ENCODE measurements around the gene RNLS.

RNLS gene

GRCh38 chr10:88385601-88386203 is 197.4 kb downstream of the RNLS start:
- H3K27me3 ChIP-seq (ENCODE audit: low read depth, low read length): no peaks in the 10 kb centered on the region
- no peak for TF ChIP-seq EZH2phosphoT487 (IDR thresholded peaks at IDR 0.05; ENCODE audit: low read depth)
- 0 out of 2 replicates have a peak, but pooled peaks have one; percentile 8 for TF ChIP-seq CTCF (IDR thresholded peaks at IDR 0.05; ENCODE audit: low read depth, low read length)
- H3K36me3 ChIP-seq (replicated peaks; ENCODE audit: low read depth, low read length): no peaks in the 10 kb centered on the region
- no peaks in the 10 kb centered on the region for H3K9me3 ChIP-seq (ENCODE audit: insufficient read depth, low read length)
- peak overlapping the region; percentile 65 for H3K4me3 ChIP-seq (ENCODE audit: low read length)
- peaks cover 35% of the 10 kb centered on the region for H3K4me1 ChIP-seq (ENCODE audit: low read length)
- no peaks in the 10 kb centered on the region for H3K79me2 ChIP-seq (ENCODE audit: low read length)
- H3K27ac ChIP-seq (ENCODE audit: low read length): peak overlapping the region; percentile 42
- peak overlapping the region; percentile 37 for H3K9ac ChIP-seq (ENCODE audit: low read length)
- peak overlapping the region; percentile 86 for H3K4me2 ChIP-seq (ENCODE audit: low read length)
- no peaks in the 10 kb centered on the region for H4K20me1 ChIP-seq (ENCODE audit: insufficient read depth, low read length)
- H2AFZ ChIP-seq (ENCODE audit: low read depth, low read length): peak overlapping the region; percentile 62

DNA sequence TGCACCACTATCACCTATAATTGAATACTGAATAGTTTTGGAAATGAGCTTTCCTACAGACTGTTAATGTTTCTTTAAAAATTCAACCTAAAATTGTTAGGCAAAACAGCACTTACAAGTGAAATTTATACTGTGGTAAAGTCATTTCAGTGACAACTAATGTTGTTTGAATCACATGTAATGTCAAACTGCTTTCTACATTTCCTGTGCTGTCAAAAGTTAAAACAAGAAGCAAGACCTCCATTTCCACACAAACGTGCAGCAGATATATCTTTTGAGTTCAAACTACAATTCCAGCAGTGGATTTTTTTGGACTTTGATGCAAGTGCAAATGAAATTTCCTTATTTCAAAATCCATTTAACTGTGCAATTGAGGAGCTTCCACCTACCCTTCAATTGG is 199.8 kb downstream of the RNLS start:
- Histone ChIP-seq H3K9me3 (ENCODE audit: insufficient read depth, low read length) (no peaks in the 10 kb centered on the region), H2AFZ (ENCODE audit: low read depth, low read length) (no peak overlapping the region), H3K27ac (ENCODE audit: low read length) (no peak overlapping the region), H3K36me3 (replicated peaks; ENCODE audit: low read depth, low read length) (no peaks in the 10 kb centered on the region), H3K27me3 (ENCODE audit: low read depth, low read length) (no peaks in the 10 kb centered on the region), H3K4me1 (ENCODE audit: low read length) (peaks cover 25% of the 10 kb centered on the region), H3K9ac (ENCODE audit: low read length) (no peak overlapping the region), H3K4me2 (ENCODE audit: low read length) (no peak overlapping the region), H3K4me3 (ENCODE audit: low read length) (no peak overlapping the region), H3K79me2 (ENCODE audit: low read length) (no peaks in the 10 kb centered on the region), H4K20me1 (ENCODE audit: insufficient read depth, low read length) (no peaks in the 10 kb centered on the region)
- TF ChIP-seq EZH2phosphoT487 (IDR thresholded peaks at IDR 0.05; ENCODE audit: low read depth): no peak
- TF ChIP-seq CTCF (IDR thresholded peaks at IDR 0.05; ENCODE audit: low read depth, low read length): no peak

- Histone ChIP-seq H3K4me1 (ENCODE audit: low read length) (peaks cover 25% of the 10 kb centered on the region), H3K27ac (ENCODE audit: low read length) (no peak overlapping the region), H3K4me2 (ENCODE audit: low read length) (no peak overlapping the region), H4K20me1 (ENCODE audit: insufficient read depth, low read length) (no peaks in the 10 kb centered on the region), H2AFZ (ENCODE audit: low read depth, low read length) (no peak overlapping the region), H3K9ac (ENCODE audit: low read length) (no peak overlapping the region), H3K36me3 (replicated peaks; ENCODE audit: low read depth, low read length) (no peaks in the 10 kb centered on the region), H3K79me2 (ENCODE audit: low read length) (no peaks in the 10 kb centered on the region), H3K4me3 (ENCODE audit: low read length) (no peak overlapping the region), H3K27me3 (ENCODE audit: low read depth, low read length) (no peaks in the 10 kb centered on the region), H3K9me3 (ENCODE audit: insufficient read depth, low read length) (no peaks in the 10 kb centered on the region)
- TF ChIP-seq CTCF (IDR thresholded peaks at IDR 0.05; ENCODE audit: low read depth, low read length): no peak
- no peak for TF ChIP-seq EZH2phosphoT487 (IDR thresholded peaks at IDR 0.05; ENCODE audit: low read depth)
These were observed 200.4 kb downstream of the RNLS start for GRCh38 chr10:88382699-88383098.

DNA sequence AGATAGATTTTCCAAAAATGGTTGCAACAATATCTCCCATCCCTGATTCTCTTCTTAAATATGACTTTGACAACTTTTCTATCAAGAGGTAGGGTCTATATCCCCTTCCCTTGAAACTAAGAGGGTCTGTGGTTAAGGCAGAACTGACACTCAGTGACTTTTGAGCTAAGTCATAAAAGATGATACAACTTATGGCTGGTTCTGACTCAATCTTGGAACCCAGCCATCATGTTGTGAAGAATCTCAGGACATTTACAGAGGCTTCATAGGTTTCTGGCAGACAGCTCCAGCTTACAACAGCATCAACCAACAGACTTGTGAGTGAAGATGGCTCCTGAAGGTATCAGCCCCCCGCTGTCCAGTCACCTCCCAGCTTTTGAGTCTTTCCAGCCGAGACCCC is 203.5 kb downstream of the RNLS start:
- H3K36me3 ChIP-seq (replicated peaks; ENCODE audit: low read depth, low read length): no peaks in the 10 kb centered on the region
- H2AFZ ChIP-seq (ENCODE audit: low read depth, low read length): no peak overlapping the region
- no peak overlapping the region for H3K27ac ChIP-seq (ENCODE audit: low read length)
- no peak overlapping the region for H3K4me3 ChIP-seq (ENCODE audit: low read length)
- no peaks in the 10 kb centered on the region for H3K9me3 ChIP-seq (ENCODE audit: insufficient read depth, low read length)
- H3K9ac ChIP-seq (ENCODE audit: low read length): no peak overlapping the region
- H3K79me2 ChIP-seq (ENCODE audit: low read length): no peaks in the 10 kb centered on the region
- H3K4me2 ChIP-seq (ENCODE audit: low read length): no peak overlapping the region
- no peaks in the 10 kb centered on the region for H3K27me3 ChIP-seq (ENCODE audit: low read depth, low read length)
- no peaks in the 10 kb centered on the region for H3K4me1 ChIP-seq (ENCODE audit: low read length)
- H4K20me1 ChIP-seq (ENCODE audit: insufficient read depth, low read length): no peaks in the 10 kb centered on the region
- TF ChIP-seq EZH2phosphoT487 (IDR thresholded peaks at IDR 0.05; ENCODE audit: low read depth) (no peak), CTCF (IDR thresholded peaks at IDR 0.05; ENCODE audit: low read depth, low read length) (no peak)
